HG03439 (cell line): ENCODE data around the gene KCND2.

Experiments
- ATAC-seq: cut with Tn5 transposase; IDR thresholded peaks from one replicate; pipeline ENCODE4 v1.9.1; 2021; ENCODE audit warnings: mild to moderate bottlenecking, moderate library complexity; ENCODE audit not compliant: unreplicated experiment

Gene KCND2

DNA sequence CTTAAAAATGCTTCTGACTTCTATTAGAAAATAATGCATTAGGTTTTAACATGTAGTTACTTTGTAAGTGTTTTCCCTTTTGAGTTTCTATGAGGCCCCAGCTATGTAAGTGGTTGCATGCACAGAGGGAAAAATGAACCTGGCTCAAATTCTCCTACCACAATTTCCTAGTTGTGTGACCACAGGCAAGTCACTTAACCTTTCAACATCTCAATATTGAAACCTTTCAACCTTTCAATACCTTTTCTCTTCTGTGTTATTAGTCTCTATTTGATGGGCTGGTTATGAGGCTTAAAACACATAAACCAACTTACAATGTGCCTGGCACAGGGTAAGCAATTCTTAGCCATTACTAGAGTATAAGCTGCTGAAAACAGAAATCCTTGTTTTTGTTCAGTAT, 203.0 kb downstream of the KCND2 start:
- ATAC-seq: no peak

DNA sequence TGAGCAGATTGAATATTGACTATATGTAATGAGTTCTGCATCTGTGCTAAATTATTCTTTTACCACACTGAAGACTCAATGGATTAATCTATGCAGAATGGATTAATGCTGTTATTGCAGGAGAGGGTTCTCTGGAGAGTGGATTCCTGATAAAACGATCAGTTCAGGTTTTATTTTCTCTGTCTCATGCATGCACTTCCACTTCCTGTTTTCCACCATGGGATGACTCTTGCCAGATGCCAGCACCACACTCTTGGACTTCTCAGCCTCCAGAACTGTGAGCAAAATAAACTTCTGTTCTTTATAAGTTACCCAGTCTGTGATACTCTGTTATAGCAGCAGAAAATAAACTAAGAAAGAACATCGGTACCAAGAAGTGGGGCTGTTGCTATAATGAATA, 207.5 kb downstream of the KCND2 start:
- no peak for ATAC-seq

DNA sequence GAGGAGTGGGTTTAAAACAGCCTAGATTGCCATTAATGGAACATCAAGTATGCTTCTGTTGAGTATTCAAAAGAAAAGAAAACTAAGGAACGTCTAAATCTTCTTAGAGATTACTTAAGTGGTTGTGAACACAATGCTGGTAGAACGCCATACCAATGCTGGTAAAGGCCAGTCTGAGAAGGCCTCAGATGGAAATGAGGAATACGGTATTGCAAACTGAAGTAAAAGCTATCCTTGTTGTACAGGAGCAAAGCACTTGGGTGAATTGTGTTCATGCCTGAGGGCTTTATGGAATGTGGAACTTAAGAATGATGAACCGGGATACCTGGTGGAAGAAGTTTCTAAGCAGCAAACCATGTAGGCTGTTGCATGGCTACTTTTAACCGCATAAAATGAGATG, 208.0 kb downstream of the KCND2 start:
- ATAC-seq: no peak

DNA sequence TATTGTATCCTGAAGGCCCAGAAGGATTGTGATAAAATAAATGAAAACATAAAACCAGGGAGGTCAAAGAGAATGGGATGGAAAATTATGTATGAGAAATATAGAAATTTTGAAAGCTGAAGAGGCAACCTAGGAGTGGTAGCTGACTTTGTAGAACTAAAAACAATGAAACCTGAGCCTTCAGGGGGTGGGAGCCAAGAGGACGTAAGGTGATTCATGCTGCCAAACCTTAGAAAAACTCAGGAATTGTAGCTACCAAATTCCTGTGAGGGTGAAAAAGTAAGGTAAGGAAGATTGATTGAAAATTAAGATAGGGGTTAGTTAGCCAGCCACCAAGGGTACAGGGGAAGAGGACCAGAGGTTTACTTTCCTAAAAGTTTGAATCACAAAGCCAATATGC, 213.2 kb downstream of the KCND2 start:
- no peak for ATAC-seq

DNA sequence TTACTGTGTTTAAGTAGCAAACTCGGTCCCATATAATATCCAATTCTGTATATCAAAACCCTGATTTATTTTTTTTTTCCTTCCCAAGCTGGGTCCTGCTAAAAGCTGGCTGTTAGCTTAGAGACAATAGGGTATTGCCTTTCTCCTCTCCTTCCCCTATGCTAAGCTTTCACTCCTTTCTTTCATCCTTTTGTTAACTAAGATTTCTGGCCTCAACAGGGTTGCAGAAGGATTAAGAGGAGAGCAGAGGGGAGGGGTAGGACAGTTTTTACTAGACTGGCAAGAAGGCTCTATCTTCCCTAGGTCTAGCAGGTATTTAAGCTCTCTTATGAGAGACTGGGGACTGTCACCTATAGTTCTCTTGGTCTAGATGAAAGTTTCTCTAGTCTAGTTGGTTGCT, 229.2 kb downstream of the KCND2 start:
- ATAC-seq: no peak

DNA sequence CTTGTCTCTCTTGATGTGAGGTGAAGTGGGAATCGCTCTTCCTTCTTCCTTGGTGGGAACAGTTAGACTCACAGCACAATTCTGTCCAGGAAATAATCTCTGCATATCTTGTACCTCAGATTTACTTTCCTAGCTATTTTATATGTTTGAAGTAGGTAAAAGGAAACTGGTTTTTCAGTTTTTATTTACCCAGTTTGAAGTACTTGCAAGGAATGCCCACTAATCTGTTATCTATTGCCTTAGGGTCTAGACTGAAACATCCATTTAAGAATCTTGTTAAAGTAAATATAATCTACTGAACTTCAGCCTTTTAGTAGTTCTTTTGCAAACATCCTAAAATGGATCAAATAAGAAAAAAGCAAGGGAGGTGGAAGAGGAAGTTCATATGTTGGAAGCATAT, 229.8 kb downstream of the KCND2 start:
- no peak for ATAC-seq

DNA sequence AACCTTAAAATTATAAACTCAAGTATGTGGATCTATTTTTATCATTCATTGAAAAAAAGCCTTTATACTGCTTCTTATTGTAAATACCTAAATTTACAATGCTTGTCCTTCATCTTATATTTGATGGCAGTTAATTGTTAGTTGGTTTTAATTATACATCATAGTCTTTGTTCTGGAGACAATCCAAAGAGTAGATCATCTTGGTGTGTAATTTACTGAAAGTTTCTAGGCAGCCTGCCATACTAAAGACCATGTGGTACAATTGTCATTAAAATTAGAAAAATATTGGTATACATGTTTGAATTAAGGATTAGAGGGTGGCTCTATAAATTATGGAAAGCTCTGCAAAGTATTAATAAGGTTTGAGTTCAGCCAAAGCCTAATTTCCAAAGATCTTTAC, 231.4 kb downstream of the KCND2 start:
- ATAC-seq: no peak

DNA sequence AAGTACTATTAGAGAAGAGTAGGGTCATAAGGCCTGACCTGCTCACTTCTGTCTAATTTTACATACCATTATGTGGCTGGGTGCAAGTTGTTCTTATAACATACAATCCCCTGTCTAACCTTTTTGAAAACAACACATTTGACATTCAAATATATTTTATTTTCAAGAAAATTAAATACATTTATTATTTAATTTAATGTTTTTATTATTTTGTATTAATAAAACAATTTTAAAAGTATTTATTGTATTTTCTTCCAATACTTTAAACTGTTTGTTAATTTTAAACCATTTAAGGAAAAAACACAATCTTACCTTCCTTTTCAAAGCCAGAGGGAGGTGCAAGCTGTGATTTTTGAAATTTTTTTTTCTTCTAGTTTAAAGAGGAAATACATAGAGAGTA, 232.8 kb downstream of the KCND2 start:
- no peak for ATAC-seq

DNA sequence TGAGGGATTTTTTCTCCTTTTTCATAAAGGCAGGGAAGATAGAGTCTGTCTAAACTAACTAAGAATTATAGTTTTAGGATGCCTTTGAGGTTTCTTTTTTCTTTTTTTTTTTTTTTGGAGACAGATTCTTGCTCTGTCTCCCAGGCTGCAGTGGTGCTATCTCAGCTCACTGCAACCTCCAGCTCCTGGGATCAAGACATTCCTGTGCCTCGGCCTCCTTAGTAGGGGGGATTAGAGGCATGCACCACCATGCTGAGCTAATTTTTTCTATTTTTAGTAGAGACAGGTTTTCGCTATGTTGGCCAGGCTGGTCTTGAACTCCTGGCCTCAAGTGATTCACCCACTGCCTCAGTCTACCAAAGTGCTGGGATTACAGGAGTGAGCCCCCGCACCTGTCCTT, 239.7 kb downstream of the KCND2 start:
- no peak for ATAC-seq

DNA sequence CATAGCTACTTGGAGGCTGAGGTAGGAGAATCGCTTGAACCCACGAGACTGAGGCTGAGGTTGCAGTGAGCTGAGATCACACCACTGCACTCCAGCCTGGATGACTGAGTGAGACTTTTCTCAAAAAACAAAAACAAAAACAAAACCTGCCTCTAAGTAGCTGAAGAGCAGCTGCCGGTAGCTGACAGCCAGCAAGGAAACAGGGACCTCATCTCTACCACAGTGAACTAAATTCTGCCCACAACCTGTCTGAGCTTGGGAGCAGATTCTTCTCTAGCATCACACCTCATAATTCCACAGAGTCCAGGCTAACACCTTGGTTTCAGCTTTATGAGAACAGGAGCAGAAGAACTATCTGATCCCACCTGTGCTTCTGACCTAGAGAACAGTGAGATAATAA, 246.2 kb downstream of the KCND2 start:
- no peak for ATAC-seq

DNA sequence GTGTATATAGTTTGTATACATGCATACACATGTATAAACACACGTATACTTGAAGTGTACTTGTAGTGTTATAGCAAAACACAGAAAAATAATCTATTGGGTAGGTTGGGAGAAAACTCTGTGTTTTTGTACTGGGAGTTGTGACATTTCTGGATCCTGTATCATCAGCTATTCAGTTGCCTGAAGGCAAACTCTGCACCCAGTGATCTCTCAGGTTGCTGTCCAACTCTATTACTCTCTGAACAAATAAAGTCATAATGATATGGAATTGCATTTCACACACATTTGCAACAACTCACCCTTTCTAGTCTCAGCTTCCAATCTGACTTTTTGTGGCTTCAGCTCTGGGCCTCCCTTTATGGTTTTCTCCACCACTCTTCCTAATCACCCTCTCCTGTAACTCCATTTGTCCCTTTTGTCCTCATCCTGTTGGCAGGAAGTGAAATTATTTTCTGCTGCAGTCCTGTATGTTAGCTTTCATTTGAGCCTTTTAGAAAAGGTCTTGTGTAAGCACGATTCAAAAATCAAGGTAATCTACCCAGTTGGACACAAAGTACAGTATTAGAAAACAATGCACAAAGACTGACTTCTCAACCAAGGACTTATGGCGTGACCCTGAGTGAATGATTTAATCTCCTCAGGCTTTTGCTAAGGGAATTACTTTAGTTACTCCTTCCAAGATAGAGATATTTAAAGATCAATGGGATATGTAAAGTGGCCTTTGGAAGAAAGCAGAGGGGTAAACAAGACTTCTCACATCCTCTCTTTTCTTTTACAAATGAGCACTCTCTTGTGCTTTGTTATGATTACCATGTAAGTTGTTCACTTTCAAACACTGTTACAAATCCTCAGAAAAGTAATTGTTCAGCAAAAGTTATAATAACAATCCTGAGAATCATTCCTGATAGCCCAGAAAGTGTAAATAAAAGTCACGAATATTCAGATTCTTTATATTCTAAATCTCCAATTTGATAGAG, 249.1 kb downstream of the KCND2 start:
- ATAC-seq: no peak

DNA sequence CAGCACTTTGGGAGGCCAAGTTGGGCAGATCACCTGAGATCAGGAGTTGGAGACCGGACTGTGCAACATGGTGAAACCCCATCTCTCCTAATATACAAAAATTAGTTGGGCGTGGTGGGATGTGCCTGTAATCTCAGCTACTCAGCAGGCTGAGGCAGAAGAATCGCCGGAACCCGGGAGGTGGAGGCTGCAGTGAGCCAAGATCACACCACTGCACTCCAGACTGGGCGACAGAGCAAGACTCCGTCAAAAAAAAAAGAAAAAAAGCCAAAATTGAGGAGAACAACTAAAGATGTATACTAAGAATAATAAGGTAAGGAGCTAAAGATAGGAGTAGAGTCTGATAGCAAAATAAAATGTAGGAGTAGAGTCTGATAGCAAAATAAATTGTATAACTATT, 251.0 kb downstream of the KCND2 start:
- no peak for ATAC-seq

DNA sequence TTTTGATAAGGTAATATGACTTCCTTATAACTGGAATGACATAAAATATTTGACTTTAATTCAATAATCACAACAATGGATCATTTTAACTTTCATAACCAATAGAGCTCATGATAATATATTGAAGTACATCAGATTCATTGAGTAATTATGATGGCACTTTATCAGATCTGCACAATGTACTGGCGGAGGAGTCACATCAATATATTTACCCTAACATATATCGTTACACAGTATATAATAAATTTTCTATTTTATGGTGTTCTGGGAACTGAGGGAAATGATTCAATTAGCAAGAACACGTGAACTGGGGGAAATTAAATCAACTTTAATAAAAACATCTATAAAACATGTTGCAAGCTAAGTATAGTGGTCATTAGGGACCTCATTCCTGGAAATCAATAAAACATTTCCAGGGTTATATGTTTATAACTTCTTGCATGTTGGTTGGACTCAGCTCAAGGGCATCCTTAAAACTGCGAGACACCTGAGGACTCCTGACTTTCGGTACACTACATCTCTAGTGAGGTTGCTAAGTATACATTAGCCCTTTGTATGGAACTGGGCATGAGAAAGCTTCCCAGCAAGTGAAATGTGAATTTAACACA, 254.0 kb downstream of the KCND2 start:
- ATAC-seq: no peak

DNA sequence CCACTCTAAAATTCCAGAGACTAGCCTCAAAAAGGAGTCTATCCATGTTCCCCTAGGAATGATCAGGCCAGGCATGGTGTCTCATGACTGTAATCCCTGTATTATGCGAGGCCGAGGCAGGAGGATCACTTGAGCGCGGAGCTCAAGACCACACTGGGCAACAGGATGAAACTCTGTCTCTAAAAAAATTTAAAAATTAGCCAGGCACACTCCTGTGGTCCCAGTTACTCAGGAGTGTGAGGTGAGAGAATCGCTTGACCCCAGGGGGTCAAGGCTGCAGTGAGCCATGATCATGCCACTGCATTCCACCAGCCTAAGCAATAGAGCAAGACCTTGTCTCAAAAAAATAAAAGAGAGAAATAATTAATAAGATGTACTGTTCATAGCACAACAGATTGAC, 256.8 kb downstream of the KCND2 start:
- ATAC-seq: no peak

DNA sequence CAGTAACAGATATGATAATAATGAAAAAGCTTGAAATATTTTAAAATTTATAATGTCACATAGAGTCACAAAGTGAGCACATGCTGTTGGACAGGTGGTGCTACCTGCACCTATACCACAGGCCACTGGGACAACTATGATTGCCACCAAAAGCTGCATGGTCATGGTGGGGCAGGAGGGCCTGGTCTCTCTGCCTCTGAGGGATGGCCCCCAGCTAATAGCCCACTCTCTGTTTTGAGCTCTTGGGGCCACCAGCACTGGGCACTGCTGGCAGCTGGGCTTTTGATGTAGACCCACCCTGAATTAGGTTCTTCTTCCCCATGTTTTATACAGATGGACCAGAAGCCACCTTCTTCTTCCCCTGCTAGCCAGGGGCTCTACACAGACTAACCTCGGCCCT, 265.4 kb downstream of the KCND2 start:
- no peak for ATAC-seq

DNA sequence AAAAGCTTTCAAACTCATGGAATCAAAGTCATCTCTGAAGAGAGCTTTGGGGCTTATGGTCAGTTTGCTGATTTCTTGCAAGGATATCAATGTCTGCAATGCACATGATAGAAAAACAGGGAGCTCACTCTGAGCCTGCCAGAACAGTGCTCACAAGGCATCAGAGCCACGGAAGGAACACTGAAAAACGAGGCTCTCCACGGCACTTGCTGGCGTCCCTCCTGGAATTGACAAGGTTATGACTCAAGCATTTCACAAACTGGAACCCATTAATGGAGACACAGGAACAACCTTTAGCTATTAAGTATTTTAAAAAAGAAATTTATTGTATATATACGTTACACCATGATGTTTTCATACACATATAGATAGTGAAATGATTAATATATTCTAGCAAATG, 266.3 kb downstream of the KCND2 start:
- no peak for ATAC-seq

DNA sequence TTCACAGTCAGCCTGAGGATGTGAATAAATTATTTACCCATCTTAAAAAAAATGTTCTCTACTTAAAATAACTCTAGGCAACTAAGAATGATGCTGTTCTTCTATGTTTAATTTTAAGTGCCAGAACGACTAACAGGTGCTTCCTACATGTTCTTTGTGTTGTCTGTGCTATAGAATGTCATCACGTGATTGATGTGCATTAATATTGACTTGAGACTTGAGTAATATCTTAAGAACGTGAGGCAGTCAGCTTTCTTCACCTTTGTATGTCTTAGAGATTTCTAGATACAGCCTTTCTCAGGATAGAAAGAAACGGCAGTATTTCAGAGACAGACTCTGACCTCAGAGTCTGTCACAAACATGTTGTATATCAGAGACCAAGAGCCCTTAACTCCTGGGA, 274.6 kb downstream of the KCND2 start:
- ATAC-seq: no peak

DNA sequence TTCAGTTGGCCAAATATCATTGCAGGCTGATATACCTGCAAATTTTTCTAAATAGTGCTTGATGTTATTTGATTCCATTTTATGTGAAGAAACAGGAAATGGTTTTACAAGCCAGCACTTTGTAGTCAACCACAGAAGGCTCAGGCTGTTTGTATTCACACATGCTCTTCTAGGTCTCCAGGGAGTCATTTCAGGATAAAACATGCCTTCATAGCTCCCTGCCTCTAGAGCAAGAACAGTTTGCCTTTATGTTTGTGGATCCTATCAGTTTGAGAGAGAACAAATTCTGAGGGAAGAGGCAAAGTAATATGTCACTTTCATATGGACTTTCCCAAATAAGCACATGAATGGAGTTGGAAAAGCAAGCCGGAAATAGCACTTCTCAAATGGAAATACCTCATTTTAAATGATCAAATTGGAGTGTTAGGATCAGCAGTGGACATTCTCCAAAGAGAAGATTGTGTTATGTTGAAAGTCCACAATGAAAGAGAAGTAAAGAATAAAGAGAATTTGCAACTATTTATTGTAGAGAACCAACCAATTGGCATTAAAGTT, 277.6 kb downstream of the KCND2 start:
- no peak for ATAC-seq

DNA sequence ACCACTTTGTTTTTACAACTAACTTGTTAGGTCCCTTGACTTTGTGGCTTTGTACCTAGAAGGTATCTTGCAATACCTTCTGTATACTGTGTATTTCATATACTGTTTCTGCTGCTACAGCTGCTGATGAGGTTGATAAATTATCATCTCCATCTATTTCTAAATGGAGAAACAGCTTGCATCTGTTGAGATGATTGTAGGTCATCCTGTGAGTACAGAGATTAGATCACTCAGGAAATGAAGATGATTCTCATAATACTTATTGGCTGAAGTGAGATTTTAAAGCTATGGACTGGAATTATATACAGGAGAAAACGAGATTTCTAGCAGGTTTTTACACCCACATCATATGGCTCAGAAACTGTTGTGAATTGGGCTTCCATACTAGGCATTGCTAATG, 280.5 kb downstream of the KCND2 start:
- no peak for ATAC-seq

DNA sequence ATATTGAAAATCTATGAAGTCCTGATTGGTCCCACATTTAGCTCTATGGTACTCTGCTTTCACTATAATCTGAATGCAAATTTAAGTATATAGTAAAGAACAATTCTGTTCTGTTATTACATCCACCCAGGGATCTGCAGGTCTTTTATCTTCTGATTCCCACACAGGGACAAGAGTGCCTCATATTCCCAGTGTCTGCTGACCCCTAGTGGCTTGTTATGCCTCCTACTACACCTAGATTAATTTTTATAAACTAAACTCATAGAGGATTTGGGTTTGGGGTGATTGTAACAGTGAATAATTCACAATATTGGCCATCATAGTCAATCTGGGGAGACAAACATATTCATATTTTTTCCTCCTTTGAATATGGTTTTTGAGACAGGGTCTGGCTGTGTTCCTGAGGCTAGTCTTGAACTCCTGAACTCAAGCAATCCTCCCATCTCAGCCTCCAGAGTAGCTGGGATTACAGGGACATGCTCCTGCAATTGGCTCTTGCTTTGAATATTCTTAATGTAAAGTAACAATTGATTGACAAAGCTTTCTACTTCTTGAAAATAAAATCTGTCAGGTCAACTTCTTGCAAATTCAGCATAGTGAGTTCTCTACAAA, 282.1 kb downstream of the KCND2 start:
- ATAC-seq: peak; percentile 88

DNA sequence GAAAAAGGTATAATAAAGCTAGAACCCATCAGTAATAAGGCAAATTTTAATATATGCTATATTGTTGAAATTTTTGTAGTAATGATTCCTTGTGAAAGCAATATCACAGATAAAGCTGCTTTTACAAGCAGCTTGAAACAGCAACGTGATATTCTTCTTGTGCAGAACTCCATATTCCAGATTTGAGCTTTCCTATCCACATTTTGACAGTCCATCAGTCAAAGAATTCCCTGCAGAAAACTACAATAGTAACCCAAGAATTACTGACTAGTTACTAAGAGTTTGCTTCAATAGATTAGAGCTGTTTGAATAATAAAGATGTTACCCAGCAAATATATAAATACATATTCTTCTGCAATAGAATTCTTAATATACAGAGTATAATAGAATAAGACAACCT, 291.2 kb downstream of the KCND2 start:
- ATAC-seq: no peak

DNA sequence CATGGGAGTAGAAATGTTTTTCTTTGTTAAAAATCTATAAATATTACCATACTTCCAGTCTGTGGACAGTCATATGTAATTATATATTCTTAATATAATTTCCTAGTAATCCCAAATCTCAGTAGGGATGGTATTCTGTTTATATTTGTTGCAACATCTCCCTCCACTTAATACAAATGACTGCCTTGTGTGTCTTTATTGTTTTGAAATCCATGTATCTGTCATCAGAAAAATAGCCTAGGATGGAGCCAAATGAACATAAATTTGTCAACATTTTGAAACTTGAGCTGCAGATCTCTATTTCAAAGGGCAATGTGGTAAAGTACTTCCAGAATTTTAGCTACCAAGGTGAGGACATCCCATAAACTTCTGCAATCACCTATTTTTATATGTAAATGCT, 294.2 kb downstream of the KCND2 start:
- no peak for ATAC-seq
